ENCODE measurements around the gene SWI5.

SWI5 gene

DNA sequence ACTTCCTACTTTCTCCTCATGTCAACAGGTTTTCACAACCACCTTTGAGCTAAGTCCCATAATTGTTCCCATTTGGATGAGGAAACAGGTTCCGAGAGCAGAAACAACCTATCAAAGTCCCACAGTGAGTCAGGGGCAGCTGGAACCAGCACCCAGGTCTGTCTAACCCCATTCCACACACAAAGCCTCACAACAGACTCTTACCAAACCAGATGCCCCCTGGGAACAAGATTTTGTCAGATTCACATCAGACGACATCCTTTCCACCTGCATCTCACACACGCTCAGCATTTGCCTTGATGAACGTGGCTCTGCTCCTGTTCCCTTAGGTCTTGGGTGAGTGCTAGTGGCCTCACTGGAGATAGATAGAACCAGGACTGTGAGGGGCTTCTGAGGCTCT lies 17.0 kb downstream of the SWI5 start:
- no peaks in the 10 kb centered on the region for H3K27me3 ChIP-seq (ENCODE audit: low read length)
- no peaks in the 10 kb centered on the region for H3K9me2 ChIP-seq (replicated peaks; ENCODE audit: insufficient read depth, low read length)
- no peaks in the 10 kb centered on the region for H3K36me3 ChIP-seq (ENCODE audit: low read length)
- H2AFZ ChIP-seq (ENCODE audit: low read depth, low read length, severe bottlenecking) = no peak overlapping the region
- TF ChIP-seq, protein P1, sequence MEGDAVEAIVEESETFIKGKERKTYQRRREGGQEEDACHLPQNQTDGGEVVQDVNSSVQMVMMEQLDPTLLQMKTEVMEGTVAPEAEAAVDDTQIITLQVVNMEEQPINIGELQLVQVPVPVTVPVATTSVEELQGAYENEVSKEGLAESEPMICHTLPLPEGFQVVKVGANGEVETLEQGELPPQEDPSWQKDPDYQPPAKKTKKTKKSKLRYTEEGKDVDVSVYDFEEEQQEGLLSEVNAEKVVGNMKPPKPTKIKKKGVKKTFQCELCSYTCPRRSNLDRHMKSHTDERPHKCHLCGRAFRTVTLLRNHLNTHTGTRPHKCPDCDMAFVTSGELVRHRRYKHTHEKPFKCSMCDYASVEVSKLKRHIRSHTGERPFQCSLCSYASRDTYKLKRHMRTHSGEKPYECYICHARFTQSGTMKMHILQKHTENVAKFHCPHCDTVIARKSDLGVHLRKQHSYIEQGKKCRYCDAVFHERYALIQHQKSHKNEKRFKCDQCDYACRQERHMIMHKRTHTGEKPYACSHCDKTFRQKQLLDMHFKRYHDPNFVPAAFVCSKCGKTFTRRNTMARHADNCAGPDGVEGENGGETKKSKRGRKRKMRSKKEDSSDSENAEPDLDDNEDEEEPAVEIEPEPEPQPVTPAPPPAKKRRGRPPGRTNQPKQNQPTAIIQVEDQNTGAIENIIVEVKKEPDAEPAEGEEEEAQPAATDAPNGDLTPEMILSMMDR (IDR thresholded peaks at IDR 0.05; ENCODE audit: insufficient read depth, low read length, poor library complexity, severe bottlenecking) = no peak
- TF ChIP-seq EZH2phosphoT487 (conservative IDR thresholded peaks at IDR 0.05; ENCODE audit: low read length) = no peak
- no peak overlapping the region for H3K4me3 ChIP-seq (ENCODE audit: insufficient read depth, low read length, poor library complexity, severe bottlenecking)
- H3K27ac ChIP-seq (ENCODE audit: low read depth, low read length) = no peak overlapping the region
- no peak overlapping the region for H3K9ac ChIP-seq (ENCODE audit: low read length)
- no peaks in the 10 kb centered on the region for H4K20me1 ChIP-seq (ENCODE audit: low read depth, low read length)
- no peaks in the 10 kb centered on the region for H3K9me3 ChIP-seq (ENCODE audit: insufficient read depth, low read length)
- no peak overlapping the region for H3K4me2 ChIP-seq (ENCODE audit: low read depth, low read length, poor library complexity, severe bottlenecking)
- H3K79me2 ChIP-seq (ENCODE audit: insufficient read depth, low read length) = no peaks in the 10 kb centered on the region
- no peaks in the 10 kb centered on the region for H3F3A ChIP-seq (ENCODE audit: insufficient read depth)

GRCh38 chr9:128294142-128294541 lies 18.1 kb downstream of the SWI5 start:
- TF ChIP-seq EZH2phosphoT487 (conservative IDR thresholded peaks at IDR 0.05; ENCODE audit: low read length) = no peak
- TF ChIP-seq, protein P1 (IDR thresholded peaks at IDR 0.05; ENCODE audit: insufficient read depth, low read length, poor library complexity, severe bottlenecking) = no peak
- Histone ChIP-seq H3K36me3 (ENCODE audit: low read length) (no peaks in the 10 kb centered on the region), H3K4me3 (ENCODE audit: insufficient read depth, low read length, poor library complexity, severe bottlenecking) (no peak overlapping the region), H3K4me2 (ENCODE audit: low read depth, low read length, poor library complexity, severe bottlenecking) (no peak overlapping the region), H3K79me2 (ENCODE audit: insufficient read depth, low read length) (no peaks in the 10 kb centered on the region), H4K20me1 (ENCODE audit: low read depth, low read length) (no peaks in the 10 kb centered on the region), H2AFZ (ENCODE audit: low read depth, low read length, severe bottlenecking) (no peak overlapping the region), H3F3A (ENCODE audit: insufficient read depth) (no peaks in the 10 kb centered on the region), H3K27ac (ENCODE audit: low read depth, low read length) (no peak overlapping the region), H3K9me2 (replicated peaks; ENCODE audit: insufficient read depth, low read length) (no peaks in the 10 kb centered on the region), H3K9ac (ENCODE audit: low read length) (no peak overlapping the region), H3K27me3 (ENCODE audit: low read length) (no peaks in the 10 kb centered on the region), H3K9me3 (ENCODE audit: insufficient read depth, low read length) (no peaks in the 10 kb centered on the region)

- Histone ChIP-seq H2AFZ (ENCODE audit: low read depth, low read length, severe bottlenecking) (no peak overlapping the region), H3K9ac (ENCODE audit: low read length) (no peak overlapping the region), H3K4me3 (ENCODE audit: insufficient read depth, low read length, poor library complexity, severe bottlenecking) (no peak overlapping the region), H3F3A (ENCODE audit: insufficient read depth) (no peaks in the 10 kb centered on the region), H3K9me2 (replicated peaks; ENCODE audit: insufficient read depth, low read length) (no peaks in the 10 kb centered on the region), H3K27ac (ENCODE audit: low read depth, low read length) (no peak overlapping the region), H3K36me3 (ENCODE audit: low read length) (no peaks in the 10 kb centered on the region), H3K27me3 (ENCODE audit: low read length) (no peaks in the 10 kb centered on the region), H3K9me3 (ENCODE audit: insufficient read depth, low read length) (no peaks in the 10 kb centered on the region), H4K20me1 (ENCODE audit: low read depth, low read length) (no peaks in the 10 kb centered on the region), H3K79me2 (ENCODE audit: insufficient read depth, low read length) (no peaks in the 10 kb centered on the region), H3K4me2 (ENCODE audit: low read depth, low read length, poor library complexity, severe bottlenecking) (no peak overlapping the region)
- TF ChIP-seq, protein P1 (IDR thresholded peaks at IDR 0.05; ENCODE audit: insufficient read depth, low read length, poor library complexity, severe bottlenecking) = no peak
- TF ChIP-seq EZH2phosphoT487 (conservative IDR thresholded peaks at IDR 0.05; ENCODE audit: low read length) = no peak
Measured at GRCh38 chr9:128296340-128297220, 20.5 kb downstream of the SWI5 start.
